HCT116 (cell line): Measurements from ENCODE around the gene RASSF3.
"Not testable (repeated sequence)": the region's sequence is repeated elsewhere in the genome, so short reads cannot be mapped to it uniquely, and the experiment has no call there.

ENCODE experiments used
- ATF3 ChIP-seq: IDR thresholded peaks from 2 replicates; pipeline ENCODE4 v1.6.1; 2012
- CTCF ChIP-seq, 3 experiments: fragments of 200-600 bp in 1 of 3; sonication (generic) in 1 of 3; IDR thresholded peaks in 2 of 3; conservative IDR thresholded peaks in 1 of 3; 2 replicates each; pipeline ENCODE4 v1.5.1; 2012 to 2017; ENCODE audit warnings: low read depth in 2 of 3, low read length in 2 of 3, antibody characterized with exemption in 1 of 3, borderline replicate concordance in 1 of 3, control low read depth in 1 of 3, mild to moderate bottlenecking in 1 of 3, mixed read lengths in 1 of 3, mixed run types in 1 of 3, moderate library complexity in 1 of 3; ENCODE audit not compliant: insufficient read depth in 1 of 3
- EGR1 ChIP-seq: IDR thresholded peaks from 2 replicates; pipeline ENCODE4 v1.6.1; 2012; ENCODE audit warnings: low read depth
- EZH2phosphoT487 ChIP-seq: fragments of 200-600 bp; IDR thresholded peaks from 2 replicates; pipeline ENCODE4 v1.6.1; 2018; ENCODE audit warnings: antibody characterized with exemption, borderline replicate concordance
- POLR2AphosphoS5 ChIP-seq: IDR thresholded peaks from 2 replicates; pipeline ENCODE4 v1.6.1; 2011; ENCODE audit warnings: mild to moderate bottlenecking, low read depth, low read length, moderate library complexity
- YY1 ChIP-seq: IDR thresholded peaks from 2 replicates; pipeline ENCODE4 v1.6.1; 2011; ENCODE audit warnings: low read length, low read depth, moderate library complexity, mild to moderate bottlenecking; ENCODE audit not compliant: insufficient replicate concordance; ENCODE audit errors: extremely low read depth

- not testable (repeated sequence) for TF ChIP-seq ATF3; CTCF (IDR thresholded peaks at IDR 0.05 in 2 of 3, conservative IDR thresholded peaks at IDR 0.05 in 1 of 3; ENCODE audit: borderline replicate concordance in 1 of 3, insufficient read depth in 1 of 3, low read depth in 2 of 3, low read length in 2 of 3); EGR1; POLR2AphosphoS5; EZH2phosphoT487; YY1
These were observed 79.9 kb downstream of the RASSF3 start for GRCh38 chr12:64690236-64690635.
